HFFc6 (cell line): Measurements from ENCODE around the gene FAM13A. TPM values are rescaled to one million over a fixed set of nuclear protein-coding genes. Genes with fewer than 3 reads are reported as not detected.

Experiments
- DNase-seq: peaks from one replicate; pipeline ENCODE4 v3.0.0-alpha.2; 2018
- H3K27ac Mint-ChIP-seq: 2 replicates; pipeline ENCODE4 v1.8.0; 2020; ENCODE audit warnings: mild to moderate bottlenecking, mixed read lengths
- H3K27me3 Mint-ChIP-seq: 2 replicates; pipeline ENCODE4 v1.8.0; 2021; ENCODE audit warnings: mild to moderate bottlenecking, moderate library complexity, mixed read lengths; ENCODE audit not compliant: insufficient read depth
- H3K36me3 Mint-ChIP-seq: 2 replicates; pipeline ENCODE4 v1.8.0; 2021; ENCODE audit warnings: low read depth, mixed read lengths
- H3K4me1 Mint-ChIP-seq: 2 replicates; pipeline ENCODE4 v1.8.0; 2020; ENCODE audit warnings: low read depth, mixed read lengths
- H3K4me3 Mint-ChIP-seq: 2 replicates; pipeline ENCODE4 v1.8.0; 2020; ENCODE audit warnings: mild to moderate bottlenecking, moderate library complexity, mixed read lengths
- H3K9me3 Mint-ChIP-seq: 2 replicates; pipeline ENCODE4 v1.8.0; 2020; ENCODE audit warnings: mild to moderate bottlenecking, mixed read lengths
- total RNA-seq, 6 experiments: library from RNA; stranded (reverse); fragmentation: NEBNext Ultra II Directional; extraction: Animal tissue kit (Norgen Biotek cat#: 25700); gene quantifications; 2 replicates in 1 of 6; 3 replicates in 5 of 6; pipeline ENCODE4 v1.2.3, GENCODE V29; 2021
- TF ChIP-seq, protein P1 (sequence below): fragments of 200-600 bp; sonication (generic); IDR thresholded peaks from 2 replicates; pipeline ENCODE4 v1.5.0; 2021; ENCODE audit warnings: antibody characterized with exemption, mild to moderate bottlenecking

FAM13A gene
- total RNA-seq, 6 experiments from 2014 or later = 8.0 to 11.2 (median 9.7) TPM

DNA sequence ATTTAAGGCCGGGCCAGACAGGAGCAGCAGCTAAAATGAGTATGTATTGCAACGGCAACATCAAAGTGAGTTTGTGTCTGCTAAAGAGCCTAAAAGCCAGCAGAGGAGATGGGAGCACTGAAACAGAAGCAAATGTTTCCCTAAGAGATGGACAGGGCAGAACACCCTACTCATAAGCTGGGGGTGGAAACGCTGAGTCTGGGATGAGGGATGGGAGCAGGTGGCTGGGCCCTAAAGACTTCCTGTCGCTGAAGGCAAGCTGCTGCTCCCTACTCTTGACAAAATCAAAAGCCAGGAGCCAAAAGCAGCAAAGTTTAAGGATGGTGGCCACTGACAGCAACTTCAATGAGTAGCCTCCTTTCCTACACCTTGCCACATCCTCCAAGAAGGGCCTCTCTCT, 318.8 kb downstream of the FAM13A start:
- DNase-seq = no peak
- TF ChIP-seq, protein P1, sequence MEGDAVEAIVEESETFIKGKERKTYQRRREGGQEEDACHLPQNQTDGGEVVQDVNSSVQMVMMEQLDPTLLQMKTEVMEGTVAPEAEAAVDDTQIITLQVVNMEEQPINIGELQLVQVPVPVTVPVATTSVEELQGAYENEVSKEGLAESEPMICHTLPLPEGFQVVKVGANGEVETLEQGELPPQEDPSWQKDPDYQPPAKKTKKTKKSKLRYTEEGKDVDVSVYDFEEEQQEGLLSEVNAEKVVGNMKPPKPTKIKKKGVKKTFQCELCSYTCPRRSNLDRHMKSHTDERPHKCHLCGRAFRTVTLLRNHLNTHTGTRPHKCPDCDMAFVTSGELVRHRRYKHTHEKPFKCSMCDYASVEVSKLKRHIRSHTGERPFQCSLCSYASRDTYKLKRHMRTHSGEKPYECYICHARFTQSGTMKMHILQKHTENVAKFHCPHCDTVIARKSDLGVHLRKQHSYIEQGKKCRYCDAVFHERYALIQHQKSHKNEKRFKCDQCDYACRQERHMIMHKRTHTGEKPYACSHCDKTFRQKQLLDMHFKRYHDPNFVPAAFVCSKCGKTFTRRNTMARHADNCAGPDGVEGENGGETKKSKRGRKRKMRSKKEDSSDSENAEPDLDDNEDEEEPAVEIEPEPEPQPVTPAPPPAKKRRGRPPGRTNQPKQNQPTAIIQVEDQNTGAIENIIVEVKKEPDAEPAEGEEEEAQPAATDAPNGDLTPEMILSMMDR = no peak
- Mint-ChIP-seq H3K9me3 (no peaks in the 10 kb centered on the region), H3K27ac (no peak overlapping the region), H3K27me3 (peaks cover 3% of the 10 kb centered on the region; the same call in 1 of the 2 replicates), H3K4me1 (peaks cover 48% of the 10 kb centered on the region), H3K4me3 (no peak overlapping the region), H3K36me3 (peaks cover 7% of the 10 kb centered on the region)

DNA sequence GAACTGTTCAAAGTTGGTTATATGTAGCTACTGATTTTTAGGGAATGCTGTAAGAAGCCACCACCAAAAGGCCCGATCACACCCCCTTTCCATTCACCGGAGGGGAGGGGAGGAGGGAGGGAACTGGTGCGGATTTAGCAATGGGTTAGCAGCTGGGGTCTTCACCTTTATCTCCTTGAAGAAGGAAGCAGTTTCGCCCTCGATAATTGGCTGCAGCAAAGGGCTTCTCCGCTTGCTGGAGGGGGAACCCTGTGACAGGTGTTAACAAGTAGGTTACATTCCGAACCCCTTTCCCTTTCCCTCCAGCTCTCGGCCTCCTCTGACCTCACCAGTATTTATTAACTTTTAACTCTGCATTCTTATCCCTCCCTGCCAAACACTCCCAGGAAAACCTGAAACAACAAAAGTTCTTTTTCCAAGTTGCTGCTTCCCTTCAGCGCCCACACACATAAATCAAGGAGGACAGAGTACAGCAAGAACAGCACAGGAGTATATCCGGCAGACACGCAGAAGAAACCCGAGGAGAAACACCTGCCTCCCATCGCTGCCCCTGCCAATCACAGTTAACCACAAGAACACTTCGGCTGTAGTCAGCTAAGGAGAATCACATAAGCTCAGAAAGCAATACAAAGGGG, 319.6 kb downstream of the FAM13A start:
- peaks cover 3% of the 10 kb centered on the region; the same call in 1 of the 2 replicates for H3K27me3 Mint-ChIP-seq
- H3K9me3 Mint-ChIP-seq = no peaks in the 10 kb centered on the region
- H3K36me3 Mint-ChIP-seq = peaks cover 7% of the 10 kb centered on the region
- no peak overlapping the region for H3K27ac Mint-ChIP-seq
- TF ChIP-seq, protein P1 = no peak
- H3K4me1 Mint-ChIP-seq = peaks cover 41% of the 10 kb centered on the region
- no peak overlapping the region for H3K4me3 Mint-ChIP-seq
- DNase-seq = no peak

DNA sequence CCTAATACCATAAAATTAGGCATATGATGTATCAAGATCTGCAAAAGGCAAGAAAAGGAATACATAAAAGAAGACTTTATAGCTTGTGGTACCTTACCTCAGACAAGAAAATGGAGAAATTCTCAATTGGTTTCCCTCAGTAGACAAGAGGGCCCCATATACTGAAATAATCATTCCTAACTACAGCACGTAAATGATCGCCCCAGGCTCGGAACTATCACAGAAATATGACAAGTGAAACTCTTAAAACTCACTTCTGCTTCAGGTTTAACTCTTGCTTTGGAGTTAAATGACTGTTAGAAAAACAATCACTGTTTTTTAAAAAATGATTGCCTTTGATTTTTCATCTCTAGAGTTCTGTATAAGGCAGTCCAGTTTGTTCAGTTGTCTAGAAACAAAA, 320.7 kb downstream of the FAM13A start:
- Mint-ChIP-seq H3K9me3 (no peaks in the 10 kb centered on the region), H3K36me3 (peaks cover 7% of the 10 kb centered on the region), H3K27me3 (peaks cover 3% of the 10 kb centered on the region; the same call in 1 of the 2 replicates), H3K4me1 (peaks cover 32% of the 10 kb centered on the region), H3K27ac (no peak overlapping the region), H3K4me3 (no peak overlapping the region)
- DNase-seq = no peak
- TF ChIP-seq, protein P1 = no peak

DNA sequence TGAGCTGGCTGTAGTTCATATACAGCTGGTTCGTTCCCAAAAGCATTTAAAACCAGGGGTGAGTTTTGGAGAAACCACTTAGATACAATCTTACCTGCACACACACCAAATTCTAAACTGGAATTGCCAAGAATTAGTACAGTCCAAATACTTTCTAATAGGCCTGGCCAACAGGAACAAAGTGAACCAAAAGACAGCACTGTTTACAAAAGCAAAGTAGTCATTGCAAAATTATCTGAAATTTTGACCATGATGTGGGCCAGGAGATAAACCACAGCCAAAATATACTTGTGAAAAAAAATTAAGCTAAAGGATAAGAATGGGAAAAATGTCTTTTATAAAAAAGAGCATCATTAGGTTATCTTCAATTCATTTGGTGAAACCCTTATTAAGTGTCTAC, 321.4 kb downstream of the FAM13A start:
- H3K27me3 Mint-ChIP-seq = peaks cover 3% of the 10 kb centered on the region; the same call in 1 of the 2 replicates
- no peak for DNase-seq
- TF ChIP-seq, protein P1 = no peak

DNA sequence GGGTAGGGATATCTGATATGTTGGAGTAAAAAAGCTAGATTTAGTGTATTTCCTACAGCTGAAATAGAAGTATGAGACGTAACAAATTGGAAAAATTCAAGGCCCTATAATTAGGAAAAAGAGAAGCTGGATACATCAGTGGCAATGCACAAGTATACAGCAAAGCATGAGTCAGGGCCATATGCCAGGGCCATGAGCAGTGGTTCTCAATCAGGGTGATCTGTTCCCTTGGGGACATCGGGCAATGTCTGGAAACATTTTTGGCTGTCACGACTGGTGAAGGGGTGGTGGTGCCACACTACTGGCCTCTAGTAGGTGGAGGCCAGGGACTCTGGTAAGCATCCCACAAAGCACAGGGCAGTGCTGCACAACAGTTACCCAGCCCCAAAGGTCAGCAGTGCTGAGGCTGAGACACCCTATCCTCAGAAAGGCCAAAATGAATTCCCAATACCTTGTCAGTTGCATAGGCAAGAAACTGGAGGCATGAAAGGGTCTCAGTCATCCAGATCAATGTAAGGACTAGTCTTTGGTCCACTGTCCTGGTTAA, 322.5 kb downstream of the FAM13A start:
- Mint-ChIP-seq H3K27me3 (peaks cover 3% of the 10 kb centered on the region; the same call in 1 of the 2 replicates), H3K4me1 (peaks cover 32% of the 10 kb centered on the region), H3K36me3 (peaks cover 7% of the 10 kb centered on the region; the same call in 1 of the 2 replicates), H3K4me3 (no peak overlapping the region), H3K9me3 (no peaks in the 10 kb centered on the region), H3K27ac (no peak overlapping the region)
- DNase-seq = no peak
- TF ChIP-seq, protein P1 = no peak

More for the DNA sequence above, 321.4 kb downstream of the FAM13A start:
- Mint-ChIP-seq H3K4me3 (no peak overlapping the region), H3K36me3 (peaks cover 7% of the 10 kb centered on the region; the same call in 1 of the 2 replicates), H3K27ac (no peak overlapping the region), H3K4me1 (peaks cover 32% of the 10 kb centered on the region), H3K9me3 (no peaks in the 10 kb centered on the region)
